Measurements from ENCODE around the gene CPED1.

DNA sequence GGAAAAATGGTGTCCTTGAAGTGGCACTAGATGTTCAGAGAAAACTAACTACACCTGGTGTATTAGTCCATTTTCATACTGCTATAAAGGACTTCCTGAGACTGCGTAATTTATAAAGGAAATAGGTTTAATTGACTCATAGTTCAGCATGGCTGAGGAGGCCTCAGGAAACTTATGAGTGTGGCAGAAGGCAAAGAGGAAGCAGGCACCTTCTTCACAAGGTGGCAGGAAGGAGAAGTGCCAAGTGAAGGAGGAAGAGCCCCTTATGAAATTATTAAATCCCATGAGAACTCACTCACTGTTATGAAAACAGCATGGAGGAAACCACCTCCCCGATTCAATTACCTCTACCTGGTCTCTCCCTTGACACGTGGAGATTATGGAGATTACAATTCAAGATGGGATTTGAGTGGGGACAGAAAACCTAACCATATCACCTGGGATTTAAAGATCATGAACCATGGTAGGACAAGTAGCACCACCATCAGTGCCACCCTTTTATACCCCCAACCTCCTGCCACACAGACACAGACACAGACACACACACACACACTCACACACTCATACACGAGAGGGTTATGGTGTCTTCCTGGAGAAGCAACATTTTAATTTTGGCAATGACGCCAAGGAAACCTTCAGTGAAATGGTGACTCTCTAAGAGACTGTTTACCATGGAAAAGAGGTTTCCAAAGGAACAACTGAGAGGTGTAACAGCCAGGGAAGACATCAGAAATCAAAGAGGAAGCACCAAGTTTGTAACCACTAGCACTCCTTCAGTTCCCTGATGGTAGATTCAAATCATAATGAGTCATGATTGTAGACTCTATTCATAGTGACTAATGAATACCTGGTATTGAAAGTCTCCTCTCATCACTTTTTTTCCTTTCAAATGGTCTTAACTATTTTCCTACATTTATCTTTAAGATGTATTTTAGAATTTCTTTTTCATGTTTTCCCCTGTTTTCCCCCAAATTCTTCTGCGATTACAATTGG lies 298.5 kb downstream of the CPED1 start:
- no peak for TF ChIP-seq NFYB (CRISPR knock-in tag; conservative IDR thresholded peaks at IDR 0.05; ENCODE audit: low read depth)
- TF ChIP-seq, protein P1, sequence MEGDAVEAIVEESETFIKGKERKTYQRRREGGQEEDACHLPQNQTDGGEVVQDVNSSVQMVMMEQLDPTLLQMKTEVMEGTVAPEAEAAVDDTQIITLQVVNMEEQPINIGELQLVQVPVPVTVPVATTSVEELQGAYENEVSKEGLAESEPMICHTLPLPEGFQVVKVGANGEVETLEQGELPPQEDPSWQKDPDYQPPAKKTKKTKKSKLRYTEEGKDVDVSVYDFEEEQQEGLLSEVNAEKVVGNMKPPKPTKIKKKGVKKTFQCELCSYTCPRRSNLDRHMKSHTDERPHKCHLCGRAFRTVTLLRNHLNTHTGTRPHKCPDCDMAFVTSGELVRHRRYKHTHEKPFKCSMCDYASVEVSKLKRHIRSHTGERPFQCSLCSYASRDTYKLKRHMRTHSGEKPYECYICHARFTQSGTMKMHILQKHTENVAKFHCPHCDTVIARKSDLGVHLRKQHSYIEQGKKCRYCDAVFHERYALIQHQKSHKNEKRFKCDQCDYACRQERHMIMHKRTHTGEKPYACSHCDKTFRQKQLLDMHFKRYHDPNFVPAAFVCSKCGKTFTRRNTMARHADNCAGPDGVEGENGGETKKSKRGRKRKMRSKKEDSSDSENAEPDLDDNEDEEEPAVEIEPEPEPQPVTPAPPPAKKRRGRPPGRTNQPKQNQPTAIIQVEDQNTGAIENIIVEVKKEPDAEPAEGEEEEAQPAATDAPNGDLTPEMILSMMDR (IDR thresholded peaks at IDR 0.05), result no peak
- no peak for TF ChIP-seq ESRRA (CRISPR knock-in tag; IDR thresholded peaks at IDR 0.05; ENCODE audit: borderline replicate concordance)
- TF ChIP-seq E2F5 (CRISPR knock-in tag; IDR thresholded peaks at IDR 0.05), result no peak
- TF ChIP-seq NR1H2 (CRISPR knock-in tag; IDR thresholded peaks at IDR 0.05), result no peak
- TF ChIP-seq, protein P2, sequence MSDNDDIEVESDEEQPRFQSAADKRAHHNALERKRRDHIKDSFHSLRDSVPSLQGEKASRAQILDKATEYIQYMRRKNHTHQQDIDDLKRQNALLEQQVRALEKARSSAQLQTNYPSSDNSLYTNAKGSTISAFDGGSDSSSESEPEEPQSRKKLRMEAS (CRISPR knock-in tag; IDR thresholded peaks at IDR 0.05), result no peak
- TF ChIP-seq SMAD4 (CRISPR knock-in tag; IDR thresholded peaks at IDR 0.05), result no peak
- no peak for TF ChIP-seq USF2 (CRISPR knock-in tag; IDR thresholded peaks at IDR 0.05)
- TF ChIP-seq HMGXB4 (CRISPR knock-in tag; IDR thresholded peaks at IDR 0.05), result no peak
- TF ChIP-seq NR3C1 (CRISPR knock-in tag; conservative IDR thresholded peaks at IDR 0.05; ENCODE audit: low read depth), result no peak
- TF ChIP-seq SMAD3 (CRISPR knock-in tag; IDR thresholded peaks at IDR 0.05; ENCODE audit: borderline replicate concordance), result no peak
- no peak for TF ChIP-seq ZNF219 (CRISPR knock-in tag; IDR thresholded peaks at IDR 0.05; ENCODE audit: borderline replicate concordance)

All from WTC11 (cell line).